GM21447 (cell line): Measurements from ENCODE around the gene MTA3.
"Not testable (repeated sequence)": the region's sequence is repeated elsewhere in the genome, so short reads cannot be mapped to it uniquely, and the experiment has no call there.

Experiments used
- ATAC-seq: cut with Tn5 transposase; IDR thresholded peaks from one replicate; pipeline ENCODE4 v1.9.1; 2021; ENCODE audit not compliant: unreplicated experiment

Gene MTA3

DNA sequence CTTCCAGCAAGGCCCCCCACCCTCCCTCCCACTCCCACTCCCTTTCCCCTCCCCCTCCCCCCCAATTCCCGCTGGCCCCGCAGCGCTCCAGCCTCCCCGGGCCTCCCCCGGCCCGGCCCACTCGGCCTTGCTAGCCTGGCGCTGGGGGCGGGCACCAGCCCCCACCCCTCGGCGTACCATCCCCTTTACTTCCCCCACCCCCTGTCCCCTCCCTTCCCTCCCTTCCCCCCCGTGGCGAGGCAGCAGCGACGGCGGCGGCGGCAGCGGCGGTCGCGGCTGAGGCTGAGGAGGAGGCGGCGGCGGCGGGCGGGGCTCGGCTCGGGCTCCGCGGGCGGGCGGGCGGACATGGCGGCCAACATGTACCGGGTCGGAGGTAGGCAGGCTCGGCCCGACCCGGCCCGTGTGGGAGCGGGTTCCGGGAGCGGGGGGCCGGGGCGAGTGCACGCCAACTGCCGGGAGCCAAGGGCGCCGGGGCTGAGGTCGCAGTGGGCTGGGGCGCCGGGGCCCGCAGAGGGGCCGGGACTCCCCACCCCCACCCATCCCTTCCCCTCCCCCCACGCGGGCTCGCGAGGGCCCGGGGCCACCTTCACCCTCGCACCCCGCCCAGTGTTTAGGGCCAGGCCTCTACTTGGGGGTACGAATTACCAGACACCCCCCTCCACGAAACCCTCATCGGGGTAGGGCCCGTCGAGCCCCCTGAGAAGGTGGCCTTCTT, at the start of gene MTA3:
MTA3 (plus strand) TSS at position 232 of the 715 bp plus-strand sequence; CDS start at position 346, 114 bp downstream.
- peak; percentile 16 for ATAC-seq

DNA sequence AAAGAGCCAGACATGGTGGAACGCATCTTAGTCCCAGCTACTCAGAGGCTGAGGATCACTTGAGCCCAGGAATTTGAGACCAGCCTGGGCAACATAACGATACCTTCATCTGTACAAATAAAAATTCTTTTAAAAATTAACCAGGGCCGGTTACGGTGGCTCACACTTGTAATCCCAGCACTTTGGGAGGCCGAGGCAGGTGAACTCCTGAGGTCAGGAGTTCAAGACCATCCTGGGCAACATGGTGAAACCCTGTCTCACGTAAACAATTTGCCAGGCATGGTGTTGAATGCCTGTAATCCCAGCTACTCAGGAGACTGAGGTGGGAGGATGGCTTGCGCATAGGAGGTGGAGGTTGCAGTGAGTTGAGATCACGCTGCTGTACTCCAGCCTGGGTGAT, 48.8 kb upstream of the MTA3 start:
- no peak for ATAC-seq

DNA sequence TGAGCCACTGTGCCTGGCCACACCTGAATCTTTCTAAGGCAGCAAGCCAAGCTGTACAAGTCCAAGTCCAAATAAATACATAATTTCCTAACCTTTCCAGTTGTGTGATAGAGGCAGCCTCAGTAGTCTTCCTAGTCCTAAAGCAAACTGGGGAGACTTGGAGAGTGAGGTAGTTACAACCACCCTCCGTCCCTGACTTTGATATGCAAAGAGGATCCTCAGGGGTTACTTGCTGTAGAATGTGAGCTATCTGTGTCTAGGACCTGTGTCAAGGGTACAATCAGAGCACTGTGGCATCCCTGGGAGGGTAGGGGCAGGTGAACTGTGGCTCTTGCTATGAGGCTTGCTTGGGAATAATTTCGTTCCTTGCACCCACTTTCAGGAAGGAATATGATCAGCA, 46.4 kb upstream of the MTA3 start:
- no peak for ATAC-seq

DNA sequence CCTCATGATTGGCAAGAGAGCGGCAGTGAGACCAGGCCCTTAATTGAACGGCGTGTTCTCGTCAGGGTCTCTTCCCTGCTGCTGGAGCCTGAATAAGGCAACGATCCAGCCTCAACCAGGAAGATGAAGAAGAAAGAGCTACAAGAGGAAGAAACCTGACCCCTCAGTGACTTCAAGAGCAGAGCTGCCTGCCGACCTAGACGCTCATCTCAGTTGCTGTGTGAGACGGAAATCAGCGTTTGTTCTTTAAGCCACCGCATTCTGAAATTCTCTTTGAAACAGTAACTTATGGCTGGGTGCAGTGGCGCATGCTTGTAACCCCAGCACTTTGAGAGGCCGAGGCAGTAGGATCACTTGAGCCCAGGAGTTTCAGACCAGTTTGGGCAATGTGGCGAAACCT, 45.1 kb upstream of the MTA3 start:
- ATAC-seq: no peak

DNA sequence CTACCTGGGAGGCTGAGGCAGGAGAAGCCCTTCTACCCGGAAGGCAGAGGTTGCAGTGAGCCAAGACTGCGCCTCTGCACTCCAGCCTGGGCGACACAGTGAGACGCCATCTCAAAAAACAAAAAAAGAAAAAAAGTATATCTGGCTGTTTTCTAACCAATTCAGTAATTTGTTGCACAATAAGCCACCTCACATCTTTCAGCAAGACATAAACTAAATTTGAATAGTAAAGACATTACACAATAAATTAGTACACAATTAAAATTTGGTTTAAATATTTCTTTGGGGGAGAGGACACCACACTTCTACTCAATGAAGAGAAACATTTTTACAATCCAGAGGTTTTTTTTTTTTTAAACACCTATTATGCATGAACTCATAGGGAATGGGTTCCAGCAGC, 36.0 kb upstream of the MTA3 start:
- ATAC-seq: no peak

GRCh38 chr2:42537493-42537892, 30.9 kb upstream of the MTA3 start:
- ATAC-seq: no peak

DNA sequence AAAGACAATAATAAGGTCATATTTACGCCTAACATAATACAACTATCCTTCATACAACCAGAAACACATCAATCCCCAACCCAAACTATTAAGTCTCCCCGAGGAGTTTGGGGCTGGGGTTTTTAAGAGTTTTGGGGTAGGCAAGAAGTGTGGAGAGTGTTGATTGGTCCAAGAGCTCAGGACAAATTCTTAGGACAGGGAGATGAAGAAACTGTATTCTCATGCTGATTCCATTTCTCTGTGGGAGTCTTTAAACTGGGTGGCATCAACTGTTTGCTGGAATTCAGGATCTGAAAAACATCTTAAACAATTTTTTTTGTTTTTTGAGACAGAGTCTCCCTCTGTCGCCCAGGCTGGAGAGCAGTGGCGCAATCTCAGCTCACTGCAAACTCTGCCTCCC, 25.6 kb upstream of the MTA3 start:
- no peak for ATAC-seq

- ATAC-seq: no peak
Measured at GRCh38 chr2:42545023-42545721, 23.3 kb upstream of the MTA3 start.

DNA sequence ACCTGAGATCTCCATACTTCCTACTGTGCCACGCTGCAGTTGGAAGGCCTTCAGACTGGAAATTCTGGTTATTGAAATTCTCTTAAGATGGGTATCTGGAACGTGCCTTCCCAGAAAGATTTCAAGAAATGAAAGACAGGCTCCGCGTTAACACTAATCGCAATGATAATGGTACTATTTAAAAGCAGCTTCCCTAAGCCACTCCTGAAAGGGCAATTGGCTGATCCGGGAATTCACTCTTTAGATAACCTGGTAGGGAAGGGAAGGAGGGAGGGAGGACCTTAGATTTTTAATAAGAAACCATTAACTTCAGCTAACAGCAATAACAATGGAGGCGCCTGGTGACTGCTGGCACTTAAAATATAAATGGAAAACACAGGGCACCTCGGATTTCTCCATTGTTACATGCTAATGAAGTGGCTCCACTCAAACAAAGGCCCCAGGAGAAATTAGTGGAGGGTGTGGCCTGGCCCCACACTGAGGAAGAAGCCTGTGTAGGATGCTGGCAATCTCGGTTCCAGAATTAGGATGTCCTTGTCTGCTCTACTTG, 22.5 kb upstream of the MTA3 start:
- no peak for ATAC-seq

GRCh38 chr2:42547014-42547413, 21.4 kb upstream of the MTA3 start:
- no peak for ATAC-seq

- ATAC-seq: no peak
Measured at GRCh38 chr2:42547446-42548295, 20.8 kb upstream of the MTA3 start.

DNA sequence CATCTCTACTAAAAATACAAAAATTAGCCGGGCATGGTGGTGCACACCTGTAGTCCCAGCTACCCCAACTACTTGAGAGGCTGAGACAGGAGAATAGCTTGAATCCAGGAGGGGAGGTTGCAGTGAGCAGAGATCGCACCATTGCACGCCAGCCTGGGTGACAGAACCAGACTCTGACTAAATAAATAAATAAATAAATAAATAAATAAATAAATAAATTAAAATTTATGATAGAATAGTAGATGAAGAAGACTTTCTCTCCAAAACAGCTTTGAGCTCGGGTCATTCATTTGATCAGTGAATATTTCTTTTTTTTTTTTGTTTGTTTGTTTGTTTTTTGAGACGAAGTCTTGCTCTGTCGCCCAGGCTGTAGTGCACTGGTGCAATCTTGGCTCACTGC, 17.6 kb upstream of the MTA3 start:
- ATAC-seq: no peak

DNA sequence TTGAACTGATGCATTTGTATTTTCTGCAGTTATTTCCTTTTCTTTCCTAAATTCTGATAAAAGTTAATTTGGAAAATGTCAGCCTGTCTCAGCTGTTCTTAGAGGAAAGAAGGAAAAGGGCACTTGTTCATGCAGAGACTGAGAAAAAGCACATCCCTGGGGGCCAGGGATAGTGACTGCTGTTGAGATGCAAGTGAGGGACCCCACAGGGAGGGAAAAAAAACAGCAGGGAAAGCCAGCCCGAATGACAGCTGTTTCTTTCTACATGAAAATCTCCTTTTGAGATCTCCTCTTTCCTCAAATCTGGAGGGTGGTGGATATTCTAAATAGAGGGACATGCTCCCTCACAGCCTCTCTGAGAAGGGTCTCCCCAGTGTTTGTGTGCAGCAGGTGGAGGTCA, 14.0 kb upstream of the MTA3 start:
- no peak for ATAC-seq

DNA sequence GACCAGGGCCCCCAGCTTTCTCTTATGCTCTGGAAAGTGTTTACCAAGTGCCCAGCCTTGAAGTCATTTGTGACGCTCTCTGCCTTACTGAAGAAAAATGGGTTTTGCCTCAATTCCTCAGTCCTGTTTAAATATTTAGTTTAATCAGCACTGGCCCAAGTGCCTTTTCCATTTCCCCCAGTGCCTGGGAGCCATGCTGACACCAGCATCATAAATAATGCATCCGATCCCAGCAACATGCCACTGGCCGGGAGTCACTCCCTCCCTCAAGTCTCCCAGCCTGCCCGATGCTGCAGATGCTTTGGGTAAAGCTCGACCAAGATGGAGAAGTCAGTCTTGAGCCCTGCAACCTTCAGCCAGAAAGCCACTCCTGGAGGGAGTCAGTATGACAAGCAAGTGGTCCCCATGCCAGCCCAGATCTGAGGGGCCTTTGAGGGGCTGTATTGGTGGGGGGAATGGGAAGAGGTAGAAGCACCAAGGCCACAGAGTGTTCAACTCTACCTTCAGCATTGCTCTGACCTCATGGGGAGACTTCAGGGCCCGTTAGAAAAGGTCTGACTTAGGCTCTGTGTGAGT, 12.0 kb upstream of the MTA3 start:
- no peak for ATAC-seq

DNA sequence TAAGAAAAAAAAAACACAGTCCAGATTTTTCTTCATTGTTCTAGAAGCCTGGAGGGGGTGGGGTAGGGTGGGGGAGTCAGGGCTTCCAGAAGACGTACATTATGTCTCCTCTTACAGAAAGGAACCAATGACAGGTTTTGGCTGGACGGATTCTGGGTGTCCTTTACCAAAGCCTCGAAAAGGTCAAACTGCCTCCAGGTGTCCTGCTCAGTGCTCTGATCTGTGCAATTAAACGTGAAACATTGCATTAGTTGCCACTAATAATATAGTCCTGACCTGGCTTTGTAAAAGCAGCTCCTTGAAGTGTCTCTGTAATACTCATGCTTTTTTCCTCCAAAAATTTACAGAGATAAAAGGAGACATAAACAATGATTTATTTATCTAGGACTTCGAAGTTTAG, 11.1 kb upstream of the MTA3 start:
- ATAC-seq: no peak

- ATAC-seq: no peak
Measured at GRCh38 chr2:42558827-42559226, 9.6 kb upstream of the MTA3 start.

DNA sequence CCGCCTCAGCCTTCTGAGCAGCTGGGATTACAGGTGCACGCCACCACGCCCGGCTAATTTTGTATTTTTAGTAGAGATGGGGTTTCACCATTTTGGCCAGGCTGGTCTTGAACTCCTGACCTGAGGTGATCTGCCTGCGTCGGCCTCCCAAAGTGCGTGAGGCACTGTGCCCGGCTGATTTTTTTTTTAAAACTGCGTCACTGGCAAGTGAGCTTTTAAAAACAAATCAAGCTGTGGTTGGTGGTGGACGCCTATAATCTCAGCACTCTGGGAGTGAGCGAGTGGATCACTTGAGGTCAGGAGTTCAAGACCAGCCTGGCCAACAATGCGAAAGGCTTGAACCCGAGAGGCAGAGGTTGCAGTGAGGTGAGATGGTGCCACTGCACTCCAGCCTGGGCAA, 8.3 kb upstream of the MTA3 start:
- ATAC-seq: not testable (repeated sequence)

DNA sequence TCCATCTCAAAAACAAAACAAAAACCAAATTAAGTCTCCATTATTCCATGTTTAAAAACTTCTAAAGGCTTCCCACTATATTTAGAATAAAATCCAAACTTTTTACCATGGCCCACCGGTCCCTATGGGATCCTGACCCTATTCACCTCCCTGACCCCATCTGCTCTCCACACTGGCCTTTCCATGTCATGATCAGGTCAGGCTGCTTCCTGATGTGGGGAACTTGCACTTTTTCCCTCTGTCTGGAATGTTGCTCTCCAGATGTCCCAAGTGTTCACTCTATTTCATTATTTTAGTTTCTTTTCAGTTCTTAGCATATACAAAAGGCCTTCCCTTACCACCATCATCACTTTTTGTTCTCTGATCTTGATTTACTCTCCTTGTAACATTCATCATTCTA, 7.5 kb upstream of the MTA3 start:
- no peak for ATAC-seq

GRCh38 chr2:42562474-42563144, 5.8 kb upstream of the MTA3 start:
- no peak for ATAC-seq

GRCh38 chr2:42566025-42566424, 2.4 kb upstream of the MTA3 start:
- ATAC-seq: no peak
